Femur (tissue), 1 donor: ENCODE data around the gene IVD.

Experiments
- DNase-seq: peaks from one replicate; pipeline ENCODE4 v3.0.0-alpha.2; 2017

Gene IVD

DNA sequence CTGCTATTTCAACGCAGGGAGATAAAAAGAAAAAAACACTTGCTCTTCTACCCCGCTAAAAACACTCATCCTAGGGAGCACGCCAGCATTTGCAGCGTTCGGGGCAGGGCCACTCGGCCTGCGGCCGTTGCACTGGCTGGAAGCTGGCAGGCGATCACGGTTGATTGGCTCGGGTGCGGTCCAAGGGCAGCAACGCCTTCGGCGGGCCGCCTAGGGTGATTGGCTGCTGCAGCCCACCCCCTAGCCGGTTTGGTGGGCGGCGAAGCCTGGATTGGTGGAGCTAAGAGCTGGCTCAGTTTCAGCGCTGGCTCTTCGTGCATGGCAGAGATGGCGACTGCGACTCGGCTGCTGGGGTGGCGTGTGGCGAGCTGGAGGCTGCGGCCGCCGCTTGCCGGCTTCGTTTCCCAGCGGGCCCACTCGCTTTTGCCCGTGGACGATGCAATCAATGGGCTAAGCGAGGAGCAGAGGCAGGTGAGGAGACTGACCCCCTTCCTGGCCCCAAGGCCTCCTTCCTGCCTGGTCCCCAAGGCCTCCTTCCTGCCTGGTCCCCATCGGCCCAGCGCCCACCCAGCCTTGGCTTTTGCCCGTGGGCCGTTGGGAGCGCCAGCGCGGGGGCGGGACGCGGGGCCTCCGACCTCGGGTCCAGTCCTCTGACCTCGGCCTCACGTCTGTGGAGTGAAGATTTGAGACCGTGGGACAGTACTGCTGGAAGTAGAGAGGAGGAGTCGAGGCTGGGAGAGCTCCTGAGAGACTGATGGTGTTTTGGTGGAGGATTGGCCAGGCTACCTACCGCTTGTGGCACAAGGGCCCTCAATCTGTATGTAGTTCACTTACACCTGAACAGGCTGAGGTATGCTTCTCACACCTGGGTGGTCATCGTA, at the start of gene IVD:
TSS of gene IVD (plus strand) at position 295 of the 881 bp plus-strand sequence. CDS start at position 328, 33 bp downstream.
- DNase-seq: peak; percentile 97

- DNase-seq: no peak
Observed at GRCh38 chr15:40355976-40356585, 49.5 kb upstream of the IVD start.

- no peak for DNase-seq
Observed at GRCh38 chr15:40357246-40357645, 48.3 kb upstream of the IVD start.

- peak; percentile 94 for DNase-seq
Observed at GRCh38 chr15:40357723-40358470, 47.7 kb upstream of the IVD start, which contains the start of gene DISP2. Gene DISP2 (plus strand): TSS chr15:40358219. CDS start chr15:40358322, 103 bp downstream.

GRCh38 chr15:40358471-40359353, 46.9 kb upstream of the IVD start:
- DNase-seq: no peak

DNA sequence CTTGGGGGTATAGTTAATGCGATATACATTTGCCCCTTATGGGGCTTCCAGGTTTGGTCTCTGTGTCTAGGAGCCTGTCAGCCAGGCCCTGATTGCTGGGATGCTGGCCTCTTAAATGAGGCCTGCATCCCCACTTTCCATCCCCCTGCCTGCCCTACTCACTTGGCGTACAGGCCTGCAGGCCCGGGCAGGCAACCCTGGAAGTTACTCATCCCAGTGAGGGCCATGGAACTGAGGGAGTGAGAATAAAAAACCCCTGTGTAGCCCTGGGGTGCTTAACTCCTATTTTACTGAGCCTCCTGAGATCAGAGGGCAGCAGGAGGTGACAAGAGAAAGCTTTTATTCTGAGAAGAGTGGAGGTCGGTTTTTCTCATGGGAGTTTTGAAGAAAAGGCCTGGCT, 45.6 kb upstream of the IVD start:
- no peak for DNase-seq

DNA sequence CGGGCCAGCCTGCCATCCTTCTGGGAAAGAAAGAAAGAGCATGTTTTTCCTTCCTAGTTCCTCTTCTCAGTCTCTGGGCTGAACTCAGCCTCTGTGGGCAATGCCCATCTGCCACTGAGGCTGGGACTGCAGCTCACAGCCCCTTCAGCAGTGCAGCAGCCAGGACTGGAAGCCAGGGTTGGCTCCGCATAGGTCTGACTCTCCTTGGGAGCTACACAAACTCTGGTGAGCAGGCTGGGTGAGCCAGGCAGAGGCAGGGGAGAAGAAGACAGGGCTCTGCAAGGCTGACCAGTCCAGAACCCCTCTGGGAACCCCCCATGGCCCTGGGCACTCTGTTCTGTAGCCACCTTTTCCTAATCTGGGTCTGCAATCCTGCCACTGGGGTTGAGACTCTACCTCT, 44.0 kb upstream of the IVD start:
- no peak for DNase-seq

DNA sequence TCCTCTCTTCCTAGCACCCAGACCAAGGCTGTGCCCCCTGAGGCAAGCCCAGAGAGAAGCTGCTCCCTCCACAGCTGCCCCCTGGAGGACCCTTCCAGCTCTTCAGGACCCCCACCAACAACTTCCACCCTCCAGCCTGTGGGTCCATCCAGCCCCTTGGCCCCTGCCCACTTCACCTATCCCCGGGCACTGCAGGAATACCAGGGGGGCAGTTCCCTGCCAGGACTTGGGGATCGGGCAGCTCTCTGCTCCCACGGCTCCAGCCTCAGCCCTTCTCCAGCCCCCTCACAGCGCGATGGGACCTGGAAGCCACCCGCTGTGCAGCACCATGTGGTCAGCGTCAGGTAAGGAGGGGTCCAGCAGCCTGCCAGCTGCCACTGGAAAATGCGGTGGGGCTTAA, 42.0 kb upstream of the IVD start:
- no peak for DNase-seq

- no peak for DNase-seq
Observed at GRCh38 chr15:40364251-40364650, 41.3 kb upstream of the IVD start.

DNA sequence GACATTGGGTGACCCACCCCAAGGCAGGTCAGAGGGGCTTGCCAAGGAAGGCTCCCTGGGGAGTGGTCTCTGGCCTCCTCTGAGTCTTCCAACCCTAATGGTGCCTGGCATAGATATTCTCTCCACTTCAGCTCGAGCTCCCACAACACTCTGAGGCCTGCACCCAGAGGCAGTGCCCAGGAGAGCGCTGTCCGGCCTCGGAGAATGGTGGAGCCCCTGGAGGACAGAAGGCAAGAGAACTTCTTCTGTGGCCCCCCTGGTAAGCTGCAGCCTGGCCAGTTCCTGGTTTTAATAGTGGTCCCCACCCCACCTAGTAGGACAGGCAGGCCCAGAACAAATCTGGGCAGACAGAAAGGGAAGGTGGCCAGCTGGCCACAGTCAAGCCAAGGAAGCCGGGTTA, 40.6 kb upstream of the IVD start:
- DNase-seq: no peak

GRCh38 chr15:40365624-40366456, 39.8 kb upstream of the IVD start:
- DNase-seq: no peak

GRCh38 chr15:40366457-40367370, 38.9 kb upstream of the IVD start:
- DNase-seq: peak; percentile 64

DNA sequence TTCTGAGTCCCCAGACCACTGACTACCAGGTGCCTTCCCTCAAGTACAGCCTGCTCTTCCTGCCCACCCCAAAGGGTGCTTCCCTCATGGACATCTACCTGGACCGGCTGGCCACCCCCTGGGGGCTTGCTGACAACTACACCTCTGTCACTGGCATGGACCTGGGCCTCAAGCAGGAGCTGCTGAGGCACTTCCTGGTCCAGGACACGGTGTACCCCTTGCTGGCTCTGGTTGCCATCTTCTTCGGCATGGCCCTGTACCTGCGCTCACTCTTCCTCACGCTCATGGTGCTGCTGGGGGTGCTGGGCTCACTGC, 38.3 kb upstream of the IVD start:
- DNase-seq: no peak

- peak; percentile 89 for DNase-seq
Observed at GRCh38 chr15:40367686-40368611, 37.6 kb upstream of the IVD start.

- no peak for DNase-seq
Observed at GRCh38 chr15:40368719-40369473, 36.7 kb upstream of the IVD start.

DNA sequence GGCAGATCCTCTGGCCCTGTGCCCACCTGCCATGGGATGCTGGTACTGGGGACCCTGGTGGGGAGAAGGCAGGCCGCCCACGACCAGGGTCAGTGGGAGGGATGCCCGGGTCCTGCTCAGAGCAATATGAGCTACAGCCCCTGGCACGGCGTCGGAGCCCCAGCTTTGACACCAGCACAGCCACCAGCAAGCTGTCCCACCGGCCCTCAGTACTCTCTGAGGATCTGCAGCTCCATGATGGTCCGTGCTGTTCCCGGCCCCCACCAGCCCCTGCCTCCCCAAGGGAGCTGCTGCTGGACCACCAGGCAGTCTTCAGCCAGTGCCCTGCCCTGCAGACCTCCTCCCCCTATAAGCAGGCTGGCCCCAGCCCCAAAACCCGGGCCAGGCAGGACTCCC, 36.1 kb upstream of the IVD start:
- no peak for DNase-seq

DNA sequence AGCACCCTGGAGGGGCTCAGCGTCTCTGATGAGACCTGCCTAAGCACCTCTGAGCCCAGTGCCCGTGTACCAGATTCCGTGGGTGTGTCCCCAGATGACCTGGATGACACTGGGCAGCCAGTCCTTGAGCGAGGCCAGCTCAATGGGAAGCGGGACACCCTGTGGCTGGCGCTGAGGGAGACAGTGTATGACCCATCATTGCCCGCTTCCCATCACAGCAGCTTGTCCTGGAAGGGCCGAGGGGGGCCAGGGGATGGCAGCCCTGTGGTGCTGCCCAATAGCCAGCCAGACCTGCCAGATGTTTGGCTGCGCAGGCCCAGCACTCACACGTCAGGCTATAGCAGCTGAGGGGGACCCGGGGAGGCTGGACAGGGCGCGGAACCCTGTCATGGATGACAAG, 35.6 kb upstream of the IVD start:
- DNase-seq: no peak

DNA sequence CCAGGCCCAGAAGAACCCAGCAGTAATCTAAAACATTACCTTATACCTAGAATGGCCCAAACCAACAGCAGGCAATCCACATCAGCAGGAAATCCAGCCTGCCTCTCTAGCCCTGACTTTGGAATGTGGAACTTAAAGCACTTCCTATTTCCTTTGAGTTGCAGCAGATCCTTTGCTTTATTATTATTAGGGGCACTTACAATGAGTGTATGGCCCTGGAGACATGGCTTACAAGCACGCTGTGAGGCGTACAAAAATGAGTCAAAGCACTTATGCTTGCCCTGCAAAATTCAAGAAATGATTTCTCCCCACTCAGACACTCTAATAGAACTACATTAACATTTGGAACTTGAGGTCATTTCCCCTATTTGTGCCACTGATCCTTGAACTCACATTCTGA, 32.6 kb upstream of the IVD start:
- DNase-seq: no peak

DNA sequence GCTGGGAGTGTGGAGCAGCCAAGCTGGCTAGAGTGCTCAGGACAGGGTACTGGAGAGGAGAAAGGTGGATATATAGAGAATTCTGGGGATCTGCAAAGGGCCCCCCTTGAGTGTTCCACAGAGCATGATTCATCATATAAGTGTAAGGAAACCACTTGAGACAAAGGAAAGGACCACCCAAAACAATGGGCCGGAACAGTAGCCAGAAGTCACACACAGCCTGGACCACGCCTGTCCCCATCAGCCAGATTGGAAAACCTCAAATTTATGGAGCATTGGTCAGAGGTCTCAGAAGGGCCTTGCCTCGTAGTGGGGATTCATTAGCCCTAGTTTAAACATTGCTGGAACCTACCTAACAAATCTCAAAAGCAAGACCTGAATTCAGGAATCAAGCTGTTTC, 28.0 kb upstream of the IVD start:
- DNase-seq: no peak
